NT2/D1 (cell line): ENCODE results near the gene C1S.

ENCODE experiments used
- YY1 ChIP-seq: IDR thresholded peaks from 2 replicates; pipeline ENCODE4 v1.6.1; 2011; ENCODE audit not compliant: insufficient read length, insufficient read depth
- ZNF274 ChIP-seq: IDR thresholded peaks from 2 replicates; pipeline ENCODE4 v1.6.1; 2011; ENCODE audit warnings: mild to moderate bottlenecking, low read depth, low read length

GRCh38 chr12:7114851-7115250 is 54.3 kb downstream of the C1S start:
- TF ChIP-seq ZNF274 (no peak), YY1 (no peak)
